GM18511 (cell line): ENCODE data around the gene MGAT4C.
"Not testable (repeated sequence)": the region's sequence is repeated elsewhere in the genome, so short reads cannot be mapped to it uniquely, and the experiment has no call there.

ENCODE experiments used
- ATAC-seq: cut with Tn5 transposase; IDR thresholded peaks from one replicate; pipeline ENCODE4 v1.9.1; 2021; ENCODE audit warnings: mild to moderate bottlenecking, moderate library complexity; ENCODE audit not compliant: unreplicated experiment

The MGAT4C gene

DNA sequence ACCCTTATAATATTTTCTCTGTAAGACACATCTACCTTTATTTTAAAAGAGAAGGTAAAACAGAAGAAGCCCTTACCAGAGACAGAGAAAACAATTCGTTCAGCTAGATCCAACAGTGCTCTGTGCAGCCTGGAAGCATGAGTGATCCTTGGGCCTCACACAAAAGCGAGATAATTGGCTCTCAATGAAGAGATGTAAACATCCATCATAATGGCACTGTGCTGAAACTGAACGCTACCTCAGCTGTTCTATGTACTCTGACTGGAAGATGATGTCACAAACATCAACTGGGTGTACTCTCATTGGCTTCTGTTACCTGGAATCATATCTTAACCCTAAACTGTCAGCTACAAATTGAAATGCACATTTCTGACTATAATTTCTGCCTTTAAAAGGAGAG is at the start of gene MGAT4C:
MGAT4C (minus strand) TSS at position 229 of the 400 bp plus-strand sequence.
- no peak for ATAC-seq

GRCh38 chr12:86296396-86296795 is 40.2 kb upstream of the MGAT4C start:
- ATAC-seq, result not testable (repeated sequence)

- ATAC-seq, result no peak
These were observed 37.6 kb upstream of the MGAT4C start for GRCh38 chr12:86293682-86294240.

- no peak for ATAC-seq
These were observed 36.3 kb upstream of the MGAT4C start for GRCh38 chr12:86292480-86292879.

DNA sequence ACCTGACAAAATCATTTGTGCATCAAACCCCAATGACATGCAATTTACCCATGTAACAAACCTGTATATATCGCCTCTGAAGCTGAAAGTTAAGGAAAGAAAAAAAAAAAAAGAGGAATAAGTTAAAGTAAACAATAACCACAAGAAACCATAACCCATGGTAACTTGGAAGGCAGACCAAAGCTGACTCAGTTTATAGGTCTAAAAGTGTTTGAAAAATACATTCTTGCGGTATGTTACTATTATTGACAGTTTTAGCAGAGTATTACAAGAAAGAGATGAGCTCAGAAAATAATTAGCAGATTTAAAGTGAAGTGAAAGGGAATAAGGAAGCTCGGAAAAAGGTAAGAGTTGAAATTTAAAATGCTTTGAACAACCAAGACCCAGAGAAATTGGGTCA is 34.4 kb upstream of the MGAT4C start:
- no peak for ATAC-seq

GRCh38 chr12:86286119-86286518 is 29.9 kb upstream of the MGAT4C start:
- no peak for ATAC-seq

DNA sequence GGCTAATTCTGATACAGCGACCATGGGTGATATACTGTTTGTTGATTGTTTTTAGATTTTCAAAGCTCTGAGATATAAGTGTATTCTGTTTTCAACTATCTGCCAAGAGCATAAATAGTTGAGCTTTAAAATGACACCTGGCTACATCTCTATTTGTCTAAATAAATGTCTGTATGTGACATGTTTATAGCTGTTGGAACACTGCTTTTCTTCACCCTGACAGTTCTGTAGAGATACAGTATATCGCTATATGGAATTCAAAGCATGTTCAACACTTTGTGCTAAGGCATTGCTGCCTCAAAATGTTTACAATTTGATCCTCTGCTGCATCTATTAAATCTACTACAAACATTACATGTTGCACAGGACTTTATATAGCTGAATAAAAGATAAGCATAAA is 27.4 kb upstream of the MGAT4C start:
- ATAC-seq, result no peak

DNA sequence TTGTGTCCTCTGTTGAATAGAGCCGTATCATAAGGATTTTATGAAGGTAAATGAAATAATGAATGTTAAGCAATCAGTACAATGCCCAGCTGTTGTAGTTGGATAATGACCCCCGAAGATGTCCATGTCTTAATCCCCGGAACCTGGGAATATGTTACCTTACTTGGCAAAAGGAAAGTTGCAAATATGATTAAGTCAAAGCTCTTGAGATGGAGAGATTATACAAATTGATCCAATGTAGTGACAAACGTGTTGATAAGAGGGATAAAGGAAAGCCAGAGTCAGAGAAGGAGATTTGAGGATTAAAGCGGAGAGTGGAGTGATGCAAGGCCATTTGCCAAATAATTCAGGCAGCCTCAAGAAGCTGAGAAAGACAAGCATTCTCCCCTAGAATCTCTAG is 19.2 kb upstream of the MGAT4C start:
- no peak for ATAC-seq

DNA sequence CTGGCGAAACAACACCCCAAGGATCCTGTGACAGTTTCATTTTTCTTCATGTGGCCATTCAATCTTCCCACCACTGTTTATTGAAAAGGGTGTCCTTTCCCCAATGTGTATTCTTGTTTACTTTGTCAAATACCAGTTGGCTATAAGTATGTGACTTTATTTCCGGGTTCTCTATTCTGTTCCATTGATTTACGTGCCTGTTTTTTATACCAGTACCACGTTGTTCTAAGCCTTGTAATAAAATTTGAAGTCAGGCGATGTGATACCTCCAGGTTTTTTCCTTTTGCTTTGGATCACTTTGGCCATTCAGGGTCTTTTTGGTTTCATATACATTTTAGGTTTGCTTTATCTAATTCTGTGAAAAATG is 9.1 kb upstream of the MGAT4C start:
- no peak for ATAC-seq

DNA sequence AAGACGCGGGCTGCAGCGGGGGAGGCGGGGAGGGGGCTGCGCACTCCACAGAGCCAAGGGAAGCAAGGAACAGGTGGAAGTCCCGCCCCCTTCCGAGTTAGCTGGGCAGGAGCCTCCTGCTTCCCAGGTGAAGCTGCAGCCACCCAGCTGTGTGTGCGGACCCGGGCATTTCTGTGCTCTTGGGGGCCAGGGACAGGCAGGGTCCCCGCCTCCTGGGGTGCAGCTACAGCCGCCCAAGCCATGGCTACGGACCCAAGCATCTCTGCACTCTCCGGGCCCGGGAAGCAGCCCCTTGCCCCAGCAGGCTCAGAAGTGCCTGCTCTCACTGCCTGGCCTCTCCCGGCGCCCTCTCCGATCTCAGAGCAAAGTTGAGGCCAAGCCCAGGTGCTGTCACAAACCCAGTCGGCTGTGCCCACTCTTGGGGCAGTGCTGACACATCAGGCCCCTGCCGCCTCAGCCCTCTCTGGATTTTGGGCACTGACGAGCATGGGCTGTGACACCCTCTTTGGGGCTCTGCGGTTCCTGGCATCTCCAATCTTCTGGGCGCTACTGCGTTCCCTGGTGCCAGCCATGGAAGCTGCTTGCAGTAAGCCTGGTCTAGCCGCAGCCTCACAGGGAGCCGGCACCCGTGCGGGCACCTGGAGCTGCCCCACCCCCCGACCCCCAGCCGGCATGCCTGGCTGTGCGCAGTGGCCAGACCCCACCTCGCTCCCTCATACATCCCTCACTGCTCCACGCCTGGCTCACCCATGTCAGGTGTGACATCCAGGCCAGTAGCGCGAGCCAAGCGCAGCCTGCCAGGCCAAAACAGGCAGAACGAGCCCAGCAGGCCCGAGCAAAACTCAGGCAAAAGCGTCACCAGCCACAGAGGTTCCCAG is 8.5 kb upstream of the MGAT4C start:
- ATAC-seq, result no peak

DNA sequence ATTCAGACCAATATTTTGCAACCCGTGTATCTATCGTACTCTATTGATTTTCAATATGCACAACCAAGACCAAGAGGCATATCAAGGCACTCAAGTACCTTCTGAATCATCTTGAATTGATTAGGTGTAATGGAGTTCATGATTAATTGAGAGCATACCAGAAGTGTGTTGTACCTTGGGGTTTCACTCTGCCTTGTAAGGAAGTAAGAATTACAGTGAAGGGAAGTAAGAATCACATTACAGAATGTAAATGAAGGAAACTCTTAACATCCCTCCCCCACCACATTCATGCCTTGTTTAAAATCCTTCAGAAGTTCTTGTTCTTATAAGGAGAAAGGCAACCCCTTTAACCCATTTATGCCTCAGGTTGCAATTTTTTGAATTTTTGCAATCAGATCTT is 5.4 kb upstream of the MGAT4C start:
- no peak for ATAC-seq

- ATAC-seq, result no peak
These were observed 5.0 kb upstream of the MGAT4C start for GRCh38 chr12:86261142-86261541.

DNA sequence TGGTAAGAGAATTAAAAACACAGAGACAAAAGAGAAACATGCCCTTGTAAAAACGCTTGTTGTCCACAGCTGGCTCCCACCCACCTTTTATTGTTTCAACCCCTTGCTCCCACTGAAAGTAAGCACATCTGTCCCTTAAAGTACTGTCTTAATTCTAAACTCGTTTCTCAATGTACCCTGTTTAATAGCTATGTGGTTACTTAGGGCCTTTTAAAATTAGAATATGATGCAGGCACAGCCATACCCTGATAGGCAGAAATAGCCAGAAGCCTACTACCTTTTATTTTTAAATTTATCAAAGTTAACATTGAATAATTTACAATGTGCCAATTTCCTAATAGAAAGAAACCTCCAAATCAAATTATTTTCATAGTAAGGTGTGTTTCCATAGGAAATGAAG is 4.0 kb upstream of the MGAT4C start:
- no peak for ATAC-seq

DNA sequence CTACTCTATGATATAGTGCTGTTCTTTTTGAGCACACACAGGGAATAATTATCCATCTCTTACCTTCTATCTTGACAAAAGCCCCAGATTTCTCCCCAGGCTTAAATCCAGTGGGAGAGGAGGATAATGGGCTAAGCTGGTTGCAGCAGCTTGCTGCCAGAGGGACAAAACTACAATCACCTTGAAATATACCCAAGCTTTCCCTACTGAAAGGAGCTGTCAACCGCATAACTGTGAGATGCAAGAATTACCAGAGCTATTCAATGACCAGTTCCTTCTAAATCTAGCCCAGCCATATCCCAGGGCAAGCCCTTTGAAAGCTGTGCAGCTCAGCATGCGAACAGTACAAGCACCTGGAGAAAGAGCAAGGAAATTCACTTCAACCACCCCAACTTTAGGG is 943 bp upstream of the MGAT4C start:
- no peak for ATAC-seq

DNA sequence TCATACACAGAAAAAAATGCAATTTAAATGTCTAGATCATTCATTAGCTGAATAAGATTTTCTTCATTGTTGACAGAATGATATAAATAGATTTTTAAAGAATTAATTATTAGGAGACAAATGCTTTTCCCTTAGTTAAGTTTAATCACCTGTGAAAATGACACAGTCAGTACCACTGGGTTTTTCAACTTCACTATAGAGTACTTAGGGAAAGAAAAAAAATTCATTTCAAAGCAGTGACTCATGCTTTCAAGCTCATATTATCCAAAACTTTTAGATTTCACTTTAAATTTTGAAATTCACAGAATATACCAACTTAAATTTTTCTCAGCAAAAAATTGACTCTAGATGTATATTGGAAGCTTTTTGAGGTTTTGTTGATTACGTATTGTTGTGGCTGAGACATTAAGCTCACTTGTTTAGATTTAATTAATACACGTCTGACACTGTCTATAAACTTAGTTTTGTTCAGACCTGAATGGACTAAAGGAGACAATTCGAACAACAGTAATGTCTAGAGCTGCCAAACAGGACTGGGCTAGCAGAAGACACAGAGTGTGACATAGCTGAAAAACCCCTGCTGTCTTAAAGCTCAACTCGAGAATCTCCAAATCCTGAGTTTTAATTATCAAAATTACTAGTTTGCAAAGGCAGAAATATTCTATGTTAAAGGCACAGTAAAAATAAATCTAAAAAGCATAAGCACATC is 1.6 kb downstream of the MGAT4C start:
- no peak for ATAC-seq

- peak; percentile 55 for ATAC-seq
These were observed 6.3 kb downstream of the MGAT4C start for GRCh38 chr12:86249851-86250250.

GRCh38 chr12:86249276-86249675 is 6.9 kb downstream of the MGAT4C start:
- ATAC-seq, result no peak

DNA sequence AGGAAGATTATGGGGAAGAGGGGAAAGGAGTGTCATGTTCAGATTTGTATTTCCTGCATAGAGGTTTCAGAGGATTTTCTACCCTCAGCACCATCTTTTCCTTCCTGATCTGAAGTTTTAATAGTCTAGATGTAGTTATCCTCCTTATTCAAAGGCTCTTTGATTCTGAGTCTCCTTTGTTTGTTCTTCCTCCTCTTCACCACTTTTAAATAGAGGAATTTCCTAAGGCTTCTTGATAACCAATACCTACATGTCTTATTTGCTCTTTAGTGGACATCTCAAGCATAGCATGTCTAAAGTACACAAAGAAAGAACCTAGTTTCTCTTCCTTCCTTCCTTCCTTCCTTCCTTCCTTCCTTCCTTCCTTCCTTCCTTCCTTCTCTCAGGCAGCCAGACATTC is 8.3 kb downstream of the MGAT4C start:
- no peak for ATAC-seq

GRCh38 chr12:86241600-86241999 is 14.6 kb downstream of the MGAT4C start:
- no peak for ATAC-seq

DNA sequence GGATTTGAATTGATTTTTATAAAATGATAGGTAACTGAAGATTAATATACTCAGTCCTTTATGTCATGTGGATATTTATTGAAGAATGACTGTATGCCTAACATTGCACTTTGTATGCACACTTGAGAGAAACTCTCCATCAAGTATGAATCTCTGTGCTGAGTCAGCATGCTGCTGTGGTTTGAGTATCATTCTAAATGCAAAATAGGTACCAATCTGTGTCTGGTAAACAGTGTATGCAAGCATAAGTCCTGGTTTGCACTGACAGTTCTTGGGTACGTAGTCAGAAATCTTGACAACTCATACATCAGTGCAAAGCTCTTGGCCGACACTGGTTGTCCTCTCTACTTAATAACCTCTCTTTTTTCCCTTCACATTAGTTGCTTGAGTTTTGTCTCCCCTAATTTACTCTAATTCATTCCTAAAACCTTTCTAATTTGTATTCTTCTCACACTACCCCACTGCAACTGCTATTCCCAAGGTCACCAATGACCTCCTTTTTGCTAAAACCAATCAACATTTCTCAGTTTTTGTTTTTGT is 21.8 kb downstream of the MGAT4C start:
- no peak for ATAC-seq

- ATAC-seq, result no peak
These were observed 23.1 kb downstream of the MGAT4C start for GRCh38 chr12:86233126-86233525.
